GM10266 (cell line): ENCODE data around the gene CSGALNACT2.

Source experiments
- DNase-seq: peaks from one replicate; pipeline ENCODE4 v3.0.0; 2012; ENCODE audit errors: extremely low spot score
- CTCF ChIP-seq: IDR thresholded peaks from 2 replicates; pipeline ENCODE4 v1.5.1; 2012; ENCODE audit warnings: mild to moderate bottlenecking, low read depth; ENCODE audit not compliant: control insufficient read depth, insufficient read depth; ENCODE audit errors: missing control alignments

Gene CSGALNACT2

GRCh38 chr10:43230101-43230908, 92.1 kb downstream of the CSGALNACT2 start:
- no peak for TF ChIP-seq CTCF
- no peak for DNase-seq

- DNase-seq, result no peak
- TF ChIP-seq CTCF, result no peak
Observed at GRCh38 chr10:43230909-43231522, 92.8 kb downstream of the CSGALNACT2 start.

GRCh38 chr10:43231523-43232078, 93.4 kb downstream of the CSGALNACT2 start:
- TF ChIP-seq CTCF, result no peak
- DNase-seq, result no peak

- DNase-seq, result no peak
- no peak for TF ChIP-seq CTCF
Observed at GRCh38 chr10:43233601-43234430, 95.6 kb downstream of the CSGALNACT2 start.

- no peak for DNase-seq
- TF ChIP-seq CTCF, result no peak
Observed at GRCh38 chr10:43234471-43235041, 96.3 kb downstream of the CSGALNACT2 start.
